ENCODE data around the gene TMEM258.

TMEM258 gene

GRCh38 chr11:61828629-61829407 is 36.4 kb upstream of the TMEM258 start:
- H2BK5ac ChIP-seq (ENCODE audit: low read depth, low read length, poor library complexity, severe bottlenecking), result peak overlapping the region; percentile 1
- peak overlapping the region; percentile 59 to 99 for H2BK12ac ChIP-seq (ENCODE audit: low read length in 2 of 2)
- H3K9me3 ChIP-seq (ENCODE audit: control insufficient read depth, low read length), result no peaks in the 10 kb centered on the region
- peak overlapping the region; percentile 94 for H3K4me2 ChIP-seq (ENCODE audit: low read length, poor library complexity, severe bottlenecking)
- H2BK15ac ChIP-seq (ENCODE audit: low read depth, poor library complexity, severe bottlenecking), result peak overlapping the region; percentile 92
- H3K4me1 ChIP-seq (ENCODE audit: control insufficient read depth, insufficient read depth, low read depth, low read length), result peaks cover 30% of the 10 kb centered on the region
- H3K4ac ChIP-seq (ENCODE audit: low read depth in 1 of 2, low read length in 2 of 2), result peak overlapping the region; percentile 94 to 98
- peaks cover 11% of the 10 kb centered on the region for H3K79me1 ChIP-seq (replicated peaks; ENCODE audit: low read length, poor library complexity, severe bottlenecking)
- WGBS, result 0% methylated on average over 40 of the region's 55 CpGs
- DNase-seq, result peak; percentile 68
- no peak overlapping the region for H2AFZ ChIP-seq (ENCODE audit: low read depth, low read length)
- peak overlapping the region; percentile 37 to 100 for H3K23ac ChIP-seq (ENCODE audit: low read length in 2 of 2)
- no peaks in the 10 kb centered on the region for H3K27me3 ChIP-seq (ENCODE audit: control insufficient read depth in 1 of 2, insufficient read depth in 1 of 2, low read length in 2 of 2)
- peak overlapping the region; percentile 82 to 87 for H3K4me3 ChIP-seq (ENCODE audit: insufficient read depth in 1 of 2, low read depth in 1 of 2, low read length in 2 of 2)
- peak overlapping the region; percentile 87 for H3K9ac ChIP-seq (ENCODE audit: low read length)
- peak overlapping the region; percentile 48 to 100 for H3K14ac ChIP-seq (ENCODE audit: low read length in 2 of 2)
- peak overlapping the region; percentile 50 for H2BK120ac ChIP-seq (ENCODE audit: low read depth, low read length)
- H3K36me3 ChIP-seq (ENCODE audit: control insufficient read depth in 1 of 2, insufficient read depth in 2 of 2, low read depth in 1 of 2, low read length in 2 of 2), result peaks cover 10 to 20% of the 10 kb centered on the region in 2 experiments
- H4K8ac ChIP-seq (ENCODE audit: low read length), result peak overlapping the region; percentile 78
- H4K91ac ChIP-seq (ENCODE audit: low read length), result peak overlapping the region; percentile 99
- peak overlapping the region; percentile 80 for H3K27ac ChIP-seq (ENCODE audit: low read length, poor library complexity, severe bottlenecking)
- H2AK5ac ChIP-seq (ENCODE audit: low read length, severe bottlenecking), result no peak overlapping the region
- H3K18ac ChIP-seq (ENCODE audit: low read depth in 1 of 2, low read length in 2 of 2), result peak overlapping the region; percentile 97 to 100

- Histone ChIP-seq H2BK5ac (ENCODE audit: low read depth, low read length, poor library complexity, severe bottlenecking) (peak overlapping the region; percentile 1), H3K18ac (ENCODE audit: low read depth in 1 of 2, low read length in 2 of 2) (peak overlapping the region; percentile 97 to 100), H2BK120ac (ENCODE audit: low read depth, low read length) (peak overlapping the region; percentile 50), H3K4me3 (ENCODE audit: insufficient read depth in 1 of 2, low read depth in 1 of 2, low read length in 2 of 2) (peak overlapping the region; percentile 82 to 87), H2AFZ (ENCODE audit: low read depth, low read length) (peak overlapping the region; percentile 69), H4K8ac (ENCODE audit: low read length) (peak overlapping the region; percentile 78), H2BK15ac (ENCODE audit: low read depth, poor library complexity, severe bottlenecking) (peak overlapping the region; percentile 92), H2BK12ac (ENCODE audit: low read length in 2 of 2) (peak overlapping the region; percentile 59 to 99), H3K14ac (ENCODE audit: low read length in 2 of 2) (peak overlapping the region; percentile 5 to 100), H3K27ac (ENCODE audit: low read length, poor library complexity, severe bottlenecking) (peak overlapping the region; percentile 80), H3K36me3 (ENCODE audit: control insufficient read depth in 1 of 2, insufficient read depth in 2 of 2, low read depth in 1 of 2, low read length in 2 of 2) (peaks cover 10 to 15% of the 10 kb centered on the region in 2 experiments), H3K4me2 (ENCODE audit: low read length, poor library complexity, severe bottlenecking) (peak overlapping the region; percentile 94), H4K91ac (ENCODE audit: low read length) (peak overlapping the region; percentile 99), H3K4me1 (ENCODE audit: control insufficient read depth, insufficient read depth, low read depth, low read length) (peaks cover 29% of the 10 kb centered on the region), H3K9me3 (ENCODE audit: control insufficient read depth, low read length) (no peaks in the 10 kb centered on the region), H2AK5ac (ENCODE audit: low read length, severe bottlenecking) (no peak overlapping the region), H3K9ac (ENCODE audit: low read length) (peak overlapping the region; percentile 87), H3K4ac (ENCODE audit: low read depth in 1 of 2, low read length in 2 of 2) (peak overlapping the region; percentile 94 to 98), H3K27me3 (ENCODE audit: control insufficient read depth in 1 of 2, insufficient read depth in 1 of 2, low read length in 2 of 2) (no peaks in the 10 kb centered on the region), H3K79me1 (replicated peaks; ENCODE audit: low read length, poor library complexity, severe bottlenecking) (peaks cover 7% of the 10 kb centered on the region), H3K23ac (ENCODE audit: low read length in 2 of 2) (peak overlapping the region; percentile 3 to 100)
- under 1% methylated on average over 16 of the region's 16 CpGs for WGBS
- DNase-seq, result no peak
Measured at GRCh38 chr11:61828379-61828628, 35.9 kb upstream of the TMEM258 start.

GRCh38 chr11:61827571-61828378 is 35.4 kb upstream of the TMEM258 start, which contains the start of gene FADS2:
FADS2 (plus strand) TSS chr11:61828300; CDS start chr11:61828391, 91 bp downstream.
- H2BK15ac ChIP-seq (ENCODE audit: low read depth, poor library complexity, severe bottlenecking), result peak within 1 kb of the TSS; percentile 92
- peaks cover 4% of the 10 kb centered on the region for H3K79me1 ChIP-seq (replicated peaks; ENCODE audit: low read length, poor library complexity, severe bottlenecking)
- H3K9ac ChIP-seq (ENCODE audit: low read length), result peak within 1 kb of the TSS; percentile 87
- H3K27me3 ChIP-seq (ENCODE audit: control insufficient read depth in 1 of 2, insufficient read depth in 1 of 2, low read length in 2 of 2), result no peaks in the 10 kb centered on the region
- H4K91ac ChIP-seq (ENCODE audit: low read length), result peak within 1 kb of the TSS; percentile 99
- H3K36me3 ChIP-seq (ENCODE audit: control insufficient read depth in 1 of 2, insufficient read depth in 2 of 2, low read depth in 1 of 2, low read length in 2 of 2), result peaks cover 6 to 12% of the 10 kb centered on the region in 2 experiments
- peak within 1 kb of the TSS; percentile 80 for H3K27ac ChIP-seq (ENCODE audit: low read length, poor library complexity, severe bottlenecking)
- peak within 1 kb of the TSS; percentile 96 to 100 for H3K4ac ChIP-seq (ENCODE audit: low read depth in 1 of 2, low read length in 2 of 2)
- peak within 1 kb of the TSS; percentile 94 for H3K4me2 ChIP-seq (ENCODE audit: low read length, poor library complexity, severe bottlenecking)
- H4K8ac ChIP-seq (ENCODE audit: low read length), result peak within 1 kb of the TSS; percentile 79
- DNase-seq, result peak; percentile 99
- peak within 1 kb of the TSS; percentile 82 to 99 for H2BK12ac ChIP-seq (ENCODE audit: low read length in 2 of 2)
- peaks cover 28% of the 10 kb centered on the region for H3K4me1 ChIP-seq (ENCODE audit: control insufficient read depth, insufficient read depth, low read depth, low read length)
- H2BK5ac ChIP-seq (ENCODE audit: low read depth, low read length, poor library complexity, severe bottlenecking), result peak within 1 kb of the TSS; percentile 1
- H2BK120ac ChIP-seq (ENCODE audit: low read depth, low read length), result peak within 1 kb of the TSS; percentile 50
- H2AK5ac ChIP-seq (ENCODE audit: low read length, severe bottlenecking), result peak within 1 kb of the TSS; percentile 27
- H3K14ac ChIP-seq (ENCODE audit: low read length in 2 of 2), result peak within 1 kb of the TSS; percentile 5 to 100
- H3K9me3 ChIP-seq (ENCODE audit: control insufficient read depth, low read length), result no peaks in the 10 kb centered on the region
- H3K4me3 ChIP-seq (ENCODE audit: insufficient read depth in 1 of 2, low read depth in 1 of 2, low read length in 2 of 2), result peak within 1 kb of the TSS; percentile 82 to 87
- H2AFZ ChIP-seq (ENCODE audit: low read depth, low read length), result peak within 1 kb of the TSS; percentile 69
- peak within 1 kb of the TSS; percentile 97 to 100 for H3K18ac ChIP-seq (ENCODE audit: low read depth in 1 of 2, low read length in 2 of 2)
- WGBS, result under 1% methylated on average over 79 of the region's 83 CpGs
- peak within 1 kb of the TSS; percentile 37 to 100 for H3K23ac ChIP-seq (ENCODE audit: low read length in 2 of 2)
